Measurements from ENCODE around the gene FBXO34. TPM values are rescaled to one million over a fixed set of nuclear protein-coding genes. Genes with fewer than 3 reads are reported as not detected.

FBXO34 gene
- total RNA-seq, 6 experiments from 2014 or later: 6.2 to 10.3 (median 8.7) TPM

DNA sequence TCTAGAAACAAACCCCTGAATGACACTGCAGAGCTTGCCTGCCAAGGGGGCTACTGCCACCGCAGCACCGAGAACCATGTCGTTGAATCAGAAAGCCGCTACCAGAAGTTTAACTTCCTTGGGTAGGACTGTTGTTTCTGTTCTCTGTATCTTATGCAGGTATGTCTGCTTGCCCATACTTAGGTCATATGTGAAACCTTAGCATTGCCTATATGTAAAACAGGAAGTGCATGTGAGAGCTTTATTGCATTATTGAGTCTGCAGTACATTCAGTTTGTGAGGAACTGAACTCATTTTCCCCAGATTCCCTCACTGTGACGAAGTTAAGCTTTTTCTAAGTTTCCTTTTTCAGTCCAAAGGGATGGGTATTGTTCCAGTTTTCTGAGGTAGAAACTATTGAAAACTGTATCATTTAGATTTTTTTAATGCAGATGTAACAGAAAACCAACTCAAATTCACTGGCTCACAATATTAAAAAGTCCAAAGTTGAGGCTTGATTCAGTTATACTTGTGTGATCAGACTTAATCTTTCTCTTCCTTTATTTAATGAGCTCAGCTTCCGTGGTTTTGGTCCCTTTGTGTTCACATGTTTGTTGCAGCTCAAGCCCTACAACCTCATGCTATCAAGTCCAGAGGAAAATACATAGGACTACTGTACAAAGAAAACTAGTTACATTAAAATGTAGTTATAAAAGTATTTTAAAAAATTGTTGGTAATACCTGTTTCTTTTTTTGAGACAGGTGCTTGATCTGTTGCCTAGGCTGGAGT lies 6.9 kb downstream of the FBXO34 start:
- no peak for TF ChIP-seq POLR2A (IDR thresholded peaks at IDR 0.05)
- TF ChIP-seq, protein P1, sequence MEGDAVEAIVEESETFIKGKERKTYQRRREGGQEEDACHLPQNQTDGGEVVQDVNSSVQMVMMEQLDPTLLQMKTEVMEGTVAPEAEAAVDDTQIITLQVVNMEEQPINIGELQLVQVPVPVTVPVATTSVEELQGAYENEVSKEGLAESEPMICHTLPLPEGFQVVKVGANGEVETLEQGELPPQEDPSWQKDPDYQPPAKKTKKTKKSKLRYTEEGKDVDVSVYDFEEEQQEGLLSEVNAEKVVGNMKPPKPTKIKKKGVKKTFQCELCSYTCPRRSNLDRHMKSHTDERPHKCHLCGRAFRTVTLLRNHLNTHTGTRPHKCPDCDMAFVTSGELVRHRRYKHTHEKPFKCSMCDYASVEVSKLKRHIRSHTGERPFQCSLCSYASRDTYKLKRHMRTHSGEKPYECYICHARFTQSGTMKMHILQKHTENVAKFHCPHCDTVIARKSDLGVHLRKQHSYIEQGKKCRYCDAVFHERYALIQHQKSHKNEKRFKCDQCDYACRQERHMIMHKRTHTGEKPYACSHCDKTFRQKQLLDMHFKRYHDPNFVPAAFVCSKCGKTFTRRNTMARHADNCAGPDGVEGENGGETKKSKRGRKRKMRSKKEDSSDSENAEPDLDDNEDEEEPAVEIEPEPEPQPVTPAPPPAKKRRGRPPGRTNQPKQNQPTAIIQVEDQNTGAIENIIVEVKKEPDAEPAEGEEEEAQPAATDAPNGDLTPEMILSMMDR (IDR thresholded peaks at IDR 0.05): no peak
- WGBS (ENCODE audit: insufficient coverage, low coverage, low lambda C conversion rate, missing lambda C conversion rate): 62% methylated on average over 5 of the region's 6 CpGs
- H3K27ac ChIP-seq: no peak overlapping the region
- H3K36me3 ChIP-seq: no peaks in the 10 kb centered on the region
- H3K27me3 ChIP-seq: no peaks in the 10 kb centered on the region
- H3K9me3 ChIP-seq: no peaks in the 10 kb centered on the region
- ATAC-seq (peak in 3 of 4 donors; percentile 18 to 26 (median 21)), DNase-seq (no peak)
- no peak overlapping the region for H3K4me3 ChIP-seq
- intact Hi-C loops (cut with DNase I): no loop called here
- H3K4me1 ChIP-seq: peaks cover 0 to 18% (median 8%) of the 10 kb centered on the region in 4 donors

DNA sequence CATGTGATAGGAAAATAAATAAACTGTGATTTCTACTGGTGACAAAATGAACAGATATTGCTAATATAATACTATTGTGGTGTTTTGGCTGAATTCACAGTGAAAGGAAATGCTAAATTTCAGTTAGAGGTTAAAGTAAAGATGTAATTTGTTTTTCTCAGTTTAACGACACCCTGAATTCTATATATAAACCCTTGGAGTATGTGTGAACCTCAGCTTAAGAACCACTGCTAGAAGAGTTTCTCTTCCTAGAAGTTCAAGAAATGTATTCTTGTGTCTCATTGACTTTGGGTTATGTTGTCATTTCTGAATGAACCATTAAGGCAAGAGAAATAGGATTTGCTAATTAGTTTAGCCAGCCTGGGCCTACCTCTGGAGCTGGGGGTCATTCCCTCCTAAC lies 8.2 kb downstream of the FBXO34 start:
- ATAC-seq (no peak), DNase-seq (no peak)
- H3K27ac ChIP-seq: no peak overlapping the region
- H3K27me3 ChIP-seq: no peaks in the 10 kb centered on the region
- TF ChIP-seq, protein P1 (IDR thresholded peaks at IDR 0.05): no peak
- no peak for TF ChIP-seq POLR2A (IDR thresholded peaks at IDR 0.05)
- H3K9me3 ChIP-seq: no peaks in the 10 kb centered on the region
- no peaks in the 10 kb centered on the region for H3K36me3 ChIP-seq
- peaks cover 0 to 6% (median 2%) of the 10 kb centered on the region in 4 donors for H3K4me1 ChIP-seq
- H3K4me3 ChIP-seq: no peak overlapping the region
- intact Hi-C loops (cut with DNase I): no loop called here
- 92% methylated on average over 1 of the region's 1 CpG for WGBS (ENCODE audit: insufficient coverage, low coverage, low lambda C conversion rate, missing lambda C conversion rate)

DNA sequence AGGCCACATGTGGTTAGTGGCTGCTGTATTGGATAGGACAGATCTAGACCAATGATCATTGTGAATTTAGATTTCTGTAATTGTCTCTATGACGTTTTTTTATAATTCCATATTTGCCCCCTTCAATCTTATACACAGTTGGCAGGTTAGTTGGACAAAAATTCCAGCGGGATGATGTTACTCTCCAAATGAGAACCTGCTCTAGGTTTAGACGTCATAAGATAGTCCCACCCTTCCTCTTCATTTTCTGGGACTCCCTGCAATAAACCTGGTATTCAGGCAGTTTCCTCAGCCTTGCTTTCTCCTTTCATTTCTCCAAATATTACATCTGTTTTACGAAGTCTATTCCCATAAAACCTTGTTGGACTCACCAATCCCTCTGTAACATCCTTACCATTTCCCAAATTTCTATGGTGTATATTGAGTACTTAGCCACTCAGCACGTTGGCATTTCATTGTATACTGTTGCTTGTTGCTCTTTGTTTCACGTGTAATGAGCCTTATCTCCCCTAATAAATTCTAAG lies 10.2 kb downstream of the FBXO34 start:
- WGBS (ENCODE audit: insufficient coverage, low coverage, low lambda C conversion rate, missing lambda C conversion rate): 84% methylated on average over 6 of the region's 6 CpGs
- Histone ChIP-seq H3K27me3 (no peaks in the 10 kb centered on the region), H3K36me3 (no peaks in the 10 kb centered on the region), H3K4me3 (no peak overlapping the region), H3K4me1 (no peaks in the 10 kb centered on the region), H3K27ac (no peak overlapping the region), H3K9me3 (no peaks in the 10 kb centered on the region)
- TF ChIP-seq POLR2A (IDR thresholded peaks at IDR 0.05): no peak
- TF ChIP-seq, protein P1 (IDR thresholded peaks at IDR 0.05): no peak
- intact Hi-C loops (cut with DNase I): no loop called here
- ATAC-seq: no peak
- DNase-seq: no peak

DNA sequence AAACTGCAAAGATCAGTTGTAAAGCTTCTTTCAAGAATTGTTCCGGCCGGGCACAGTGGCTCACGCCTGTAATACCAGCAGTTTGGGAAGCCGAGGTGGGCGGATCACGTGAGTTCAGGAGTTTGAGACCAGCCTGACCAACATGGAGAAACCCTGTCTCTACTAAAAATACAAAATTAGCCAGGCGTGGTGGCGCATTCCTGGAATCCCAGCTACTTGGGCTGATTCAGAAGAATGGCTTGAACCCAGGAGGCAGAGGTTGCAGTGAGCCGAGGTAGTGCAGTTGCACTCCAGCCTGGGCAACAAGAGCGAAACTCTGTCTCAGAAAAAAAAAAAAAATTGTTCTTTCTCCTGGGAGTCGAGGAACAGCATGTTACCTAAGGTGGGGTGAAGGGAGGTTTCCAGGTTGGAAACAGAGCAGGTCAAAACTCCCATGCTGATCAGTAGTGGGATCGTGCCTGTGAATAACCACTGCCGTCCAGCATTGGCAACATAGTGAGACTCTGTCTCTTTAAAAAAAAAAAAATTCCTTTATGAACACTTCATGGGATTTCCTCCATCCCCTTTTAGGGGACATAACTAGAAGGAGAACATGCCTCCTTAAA lies 13.9 kb downstream of the FBXO34 start:
- TF ChIP-seq, protein P1 (IDR thresholded peaks at IDR 0.05): no peak
- TF ChIP-seq POLR2A (IDR thresholded peaks at IDR 0.05): no peak
- Histone ChIP-seq H3K4me1 (no peaks in the 10 kb centered on the region), H3K36me3 (no peaks in the 10 kb centered on the region), H3K27me3 (no peaks in the 10 kb centered on the region), H3K9me3 (no peaks in the 10 kb centered on the region), H3K4me3 (no peak overlapping the region), H3K27ac (no peak overlapping the region)
- WGBS (ENCODE audit: insufficient coverage, low coverage, low lambda C conversion rate, missing lambda C conversion rate): 95% methylated on average over 10 of the region's 13 CpGs
- DNase-seq (no peak), ATAC-seq (no peak)
- intact Hi-C loops (cut with DNase I): no loop called here
